ENCODE measurements around the gene KCNJ9. TPM values are rescaled to one million over a fixed set of nuclear protein-coding genes. Genes with fewer than 3 reads are reported as not detected.

Gene KCNJ9
- total and polyA plus RNA-seq, 2 of the 13 experiments (the other 11 are each of a cell fraction or from before 2014, with no cell fraction given): not detected

- TF ChIP-seq, protein P1, sequence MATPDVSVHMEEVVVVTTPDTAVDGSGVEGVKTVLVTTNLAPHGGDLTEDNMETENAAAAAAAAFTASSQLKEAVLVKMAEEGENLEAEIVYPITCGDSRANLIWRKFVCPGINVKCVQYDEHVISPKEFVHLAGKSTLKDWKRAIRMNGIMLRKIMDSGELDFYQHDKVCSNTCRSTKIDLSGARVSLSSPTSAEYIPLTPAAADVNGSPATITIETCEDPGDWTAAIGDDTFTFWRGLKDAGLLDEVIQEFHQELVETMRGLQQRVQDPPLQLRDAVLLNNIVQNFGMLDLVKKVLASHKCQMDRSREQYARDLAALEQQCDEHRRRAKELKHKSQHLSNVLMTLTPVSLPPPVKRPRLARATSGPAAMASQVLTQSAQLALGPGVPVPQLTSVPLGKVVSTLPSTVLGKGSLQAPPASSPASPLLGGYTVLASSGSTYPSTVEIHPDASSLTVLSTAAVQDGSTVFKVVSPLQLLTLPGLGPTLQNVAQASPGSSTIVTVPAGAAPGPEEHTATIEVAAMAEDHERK (CRISPR knock-in tag; IDR thresholded peaks at IDR 0.05; ENCODE audit: low read depth): no peak
- TF ChIP-seq ZNF589 (CRISPR knock-in tag; conservative IDR thresholded peaks at IDR 0.05) (no peak), SRSF4 (IDR thresholded peaks at IDR 0.05; ENCODE audit: low read depth, low read length, poor library complexity, severe bottlenecking) (no peak), MAFK (conservative IDR thresholded peaks at IDR 0.05 in 1 of 2, IDR thresholded peaks at IDR 0.05 in 1 of 2; ENCODE audit: low read length in 2 of 2) (no peak), HDAC2 (CRISPR knock-in tag; IDR thresholded peaks at IDR 0.05) (peak; percentile 25; the same call in 1 of the 2 replicates), ZBTB7B (CRISPR knock-in tag; IDR thresholded peaks at IDR 0.05) (no peak), PHF8 (CRISPR knock-in tag; IDR thresholded peaks at IDR 0.05) (peak; percentile 27; the same call in 1 of the 2 replicates), ZNF460 (CRISPR knock-in tag; IDR thresholded peaks at IDR 0.05; ENCODE audit: borderline replicate concordance) (no peak), NFYC (CRISPR knock-in tag; IDR thresholded peaks at IDR 0.05) (peak; percentile 55), ZNF331 (CRISPR knock-in tag; IDR thresholded peaks at IDR 0.05) (no peak), PHF20 (CRISPR knock-in tag; IDR thresholded peaks at IDR 0.05) (no peak), RAD51 (IDR thresholded peaks at IDR 0.05; ENCODE audit: borderline replicate concordance) (no peak), RAD21 (CRISPR knock-in tag; IDR thresholded peaks at IDR 0.05) (no peak), SAP130 (CRISPR knock-in tag; IDR thresholded peaks at IDR 0.05; ENCODE audit: low read depth) (peak; percentile 61), ZNF709 (CRISPR knock-in tag; IDR thresholded peaks at IDR 0.05) (no peak), REPIN1 (CRISPR knock-in tag; IDR thresholded peaks at IDR 0.05; ENCODE audit: borderline replicate concordance, low read depth) (no peak), RFXAP (CRISPR knock-in tag; IDR thresholded peaks at IDR 0.05; ENCODE audit: borderline replicate concordance) (0 out of 2 replicates have a peak, but pooled peaks have one; percentile 13), ZNF609 (CRISPR knock-in tag; IDR thresholded peaks at IDR 0.05; ENCODE audit: borderline replicate concordance) (no peak)
- TF ChIP-seq, protein P2, sequence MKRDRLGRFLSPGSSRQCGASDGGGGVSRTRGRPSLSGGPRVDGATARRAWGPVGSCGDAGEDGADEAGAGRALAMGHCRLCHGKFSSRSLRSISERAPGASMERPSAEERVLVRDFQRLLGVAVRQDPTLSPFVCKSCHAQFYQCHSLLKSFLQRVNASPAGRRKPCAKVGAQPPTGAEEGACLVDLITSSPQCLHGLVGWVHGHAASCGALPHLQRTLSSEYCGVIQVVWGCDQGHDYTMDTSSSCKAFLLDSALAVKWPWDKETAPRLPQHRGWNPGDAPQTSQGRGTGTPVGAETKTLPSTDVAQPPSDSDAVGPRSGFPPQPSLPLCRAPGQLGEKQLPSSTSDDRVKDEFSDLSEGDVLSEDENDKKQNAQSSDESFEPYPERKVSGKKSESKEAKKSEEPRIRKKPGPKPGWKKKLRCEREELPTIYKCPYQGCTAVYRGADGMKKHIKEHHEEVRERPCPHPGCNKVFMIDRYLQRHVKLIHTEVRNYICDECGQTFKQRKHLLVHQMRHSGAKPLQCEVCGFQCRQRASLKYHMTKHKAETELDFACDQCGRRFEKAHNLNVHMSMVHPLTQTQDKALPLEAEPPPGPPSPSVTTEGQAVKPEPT (CRISPR knock-in tag; IDR thresholded peaks at IDR 0.05; ENCODE audit: low read depth): no peak
- TF ChIP-seq, protein P3, sequence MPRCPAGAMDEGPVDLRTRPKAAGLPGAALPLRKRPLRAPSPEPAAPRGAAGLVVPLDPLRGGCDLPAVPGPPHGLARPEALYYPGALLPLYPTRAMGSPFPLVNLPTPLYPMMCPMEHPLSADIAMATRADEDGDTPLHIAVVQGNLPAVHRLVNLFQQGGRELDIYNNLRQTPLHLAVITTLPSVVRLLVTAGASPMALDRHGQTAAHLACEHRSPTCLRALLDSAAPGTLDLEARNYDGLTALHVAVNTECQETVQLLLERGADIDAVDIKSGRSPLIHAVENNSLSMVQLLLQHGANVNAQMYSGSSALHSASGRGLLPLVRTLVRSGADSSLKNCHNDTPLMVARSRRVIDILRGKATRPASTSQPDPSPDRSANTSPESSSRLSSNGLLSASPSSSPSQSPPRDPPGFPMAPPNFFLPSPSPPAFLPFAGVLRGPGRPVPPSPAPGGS (CRISPR knock-in tag; IDR thresholded peaks at IDR 0.05): no peak
Measured at GRCh38 chr1:160070243-160071163, 10.8 kb upstream of the KCNJ9 start (continued).
